Pancreas (tissue), 10 donors: ENCODE measurements around the gene SND1. TPM values are rescaled to one million over a fixed set of nuclear protein-coding genes. Genes with fewer than 3 reads are reported as not detected.

Experiments used
- ATAC-seq, 4 donors: fragments of 200-7000 bp; cut with Tn5 transposase; one replicate each; pipeline versions ENCODE4 v1.8.0 to v1.9.1; 2020; ENCODE audit warnings: mild to moderate bottlenecking in 4 of 4, moderate library complexity in 4 of 4
- DNase-seq, 6 donors: peaks; one replicate each; pipeline ENCODE4 v3.0.0-alpha.2; 2020
- FAIRE-seq: peaks from 2 replicates; lab custom pipeline; 2012; peaks lifted over from hg19 to GRCh38; lab: Jason Lieb, UNC
- H3K27ac ChIP-seq, 4 donors: fragments of 200-600 bp; sonication (generic); 1 replicate in 3 of 4; 2 replicates in 1 of 4; pipeline versions ENCODE4 v1.5.0 to v1.8.0; 2020
- H3K27me3 ChIP-seq, 4 donors: fragments of 200-600 bp; one replicate each; pipeline ENCODE4 v1.8.0; 2021
- H3K36me3 ChIP-seq, 3 donors: fragments of 200-600 bp; sonication (generic) in 1 of 3; one replicate each; pipeline versions ENCODE4 v1.5.0 to v1.8.0; 2020 to 2021
- H3K4me1 ChIP-seq, 3 donors: fragments of 200-600 bp; one replicate each; pipeline ENCODE4 v1.8.0; 2021
- H3K4me3 ChIP-seq, 4 donors: fragments of 200-600 bp; sonication (generic) in 2 of 4; one replicate each; pipeline versions ENCODE4 v1.5.0 to v1.8.0; 2020 to 2021
- H3K9me3 ChIP-seq, 4 donors: fragments of 200-600 bp; one replicate each; pipeline ENCODE4 v1.8.0; 2021
- WGBS, 2 donors: extraction: QIAGEN DNeasy Blood & Tissue Kit; methylation state at CpG; one replicate each; pipeline ENCODE4 v1.1.7; 2013; 5-methylcytosine and 5-hydroxymethylcytosine counted together
- intact Hi-C, 3 donors: fragments of 100-400 bp; cut with DNase I; formaldehyde crosslinking; loops; one replicate each; pipeline versions ENCODE4 v1.11.1 to v1.14.2; 2022
- polyA plus RNA-seq, 2 donors: library from polyadenylated mRNA; stranded (reverse); fragments of 200-250 nt; gene quantifications; one replicate each; pipeline ENCODE4 v1.2.3, GENCODE V29; 2013
- total RNA-seq, 6 donors: library from RNA; stranded (reverse); fragmentation: NEBNext Ultra II Directional in 4 of 6; extraction: Animal tissue kit (Norgen Biotek cat#: 25700) in 4 of 6; gene quantifications; one replicate each; pipeline versions ENCODE4 v1.2.1 to v1.2.4, GENCODE V29; 2021 to 2023
- TF ChIP-seq, protein P1 (sequence below), 4 donors: fragments of 200-600 bp; sonication (generic) in 3 of 4; IDR thresholded peaks; one replicate each; pipeline versions ENCODE4 v1.5.0 to v1.8.0; 2021; ENCODE audit warnings: antibody characterized with exemption in 4 of 4
- donor health status: healthy with polysubstance abuse.
- donor health status: DM: no; HTN: no; CAD: no; lungs with moderate emphysema.
- donor health status: DM: no; HTN: no; CAD: no.
- donor health status: control.
- donor health status: control.
- donor health status: Bipolar disorder and iron deficiency.
- donor health status: DM: yes; HTN: yes; CAD: no.
- donor health status: DM: no; HTN: no; CAD: no.
- donor health status: DM: no; HTN: no; CAD: no.
- donor health status: DM: yes; HTN: yes; CAD: no.

The SND1 gene
- total and polyA plus RNA-seq, 8 donors, result 84.1 to 308 (median 225) TPM

DNA sequence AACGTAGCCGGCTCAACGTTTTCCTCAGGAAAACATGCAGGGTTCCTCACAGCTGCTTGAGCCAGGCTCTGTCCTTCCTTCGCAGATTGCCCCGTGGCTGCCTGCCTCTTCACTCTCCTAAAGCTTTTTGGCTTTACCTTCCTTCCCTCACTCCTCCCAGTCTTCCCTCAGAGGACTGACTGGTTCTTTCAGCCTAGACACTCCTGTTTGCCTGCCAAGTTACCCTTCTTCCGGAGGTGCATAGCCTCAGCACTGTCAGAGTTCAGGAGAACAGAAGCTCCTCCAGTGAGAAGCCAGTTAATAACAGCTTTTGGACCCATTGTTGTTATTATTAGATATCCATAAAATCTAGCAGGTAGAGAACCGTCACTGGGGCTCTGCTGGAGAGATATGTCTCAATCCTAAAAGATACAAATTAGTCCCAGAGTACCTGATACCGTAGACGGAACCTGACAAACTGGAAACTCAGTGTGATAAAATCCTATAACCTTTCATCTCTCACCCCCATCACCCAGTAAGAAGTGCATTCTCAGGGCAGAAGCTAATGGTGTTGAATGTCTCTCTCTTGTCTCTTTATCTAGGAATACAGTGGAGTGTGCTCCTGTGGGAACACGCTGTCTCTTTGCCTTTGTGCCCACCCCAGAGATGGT lies 79.6 kb downstream of the SND1 start:
- no peak for DNase-seq
- 70 to 75% methylated on average over 10 of the region's 10 CpGs for WGBS, 2 donors
- FAIRE-seq, result no peak
- H3K27ac ChIP-seq, result no peak overlapping the region
- TF ChIP-seq, protein P1, sequence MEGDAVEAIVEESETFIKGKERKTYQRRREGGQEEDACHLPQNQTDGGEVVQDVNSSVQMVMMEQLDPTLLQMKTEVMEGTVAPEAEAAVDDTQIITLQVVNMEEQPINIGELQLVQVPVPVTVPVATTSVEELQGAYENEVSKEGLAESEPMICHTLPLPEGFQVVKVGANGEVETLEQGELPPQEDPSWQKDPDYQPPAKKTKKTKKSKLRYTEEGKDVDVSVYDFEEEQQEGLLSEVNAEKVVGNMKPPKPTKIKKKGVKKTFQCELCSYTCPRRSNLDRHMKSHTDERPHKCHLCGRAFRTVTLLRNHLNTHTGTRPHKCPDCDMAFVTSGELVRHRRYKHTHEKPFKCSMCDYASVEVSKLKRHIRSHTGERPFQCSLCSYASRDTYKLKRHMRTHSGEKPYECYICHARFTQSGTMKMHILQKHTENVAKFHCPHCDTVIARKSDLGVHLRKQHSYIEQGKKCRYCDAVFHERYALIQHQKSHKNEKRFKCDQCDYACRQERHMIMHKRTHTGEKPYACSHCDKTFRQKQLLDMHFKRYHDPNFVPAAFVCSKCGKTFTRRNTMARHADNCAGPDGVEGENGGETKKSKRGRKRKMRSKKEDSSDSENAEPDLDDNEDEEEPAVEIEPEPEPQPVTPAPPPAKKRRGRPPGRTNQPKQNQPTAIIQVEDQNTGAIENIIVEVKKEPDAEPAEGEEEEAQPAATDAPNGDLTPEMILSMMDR (IDR thresholded peaks at IDR 0.05), result no peak
- H3K4me3 ChIP-seq, result no peak overlapping the region
- H3K4me1 ChIP-seq, result peaks cover 0 to 6% (median 0%) of the 10 kb centered on the region in 3 donors
- ATAC-seq, result no peak
- intact Hi-C loops, result no loop called here
- no peaks in the 10 kb centered on the region for H3K9me3 ChIP-seq
- no peaks in the 10 kb centered on the region for H3K27me3 ChIP-seq
- H3K36me3 ChIP-seq, result peaks cover 0 to 9% (median 7%) of the 10 kb centered on the region in 3 donors

DNA sequence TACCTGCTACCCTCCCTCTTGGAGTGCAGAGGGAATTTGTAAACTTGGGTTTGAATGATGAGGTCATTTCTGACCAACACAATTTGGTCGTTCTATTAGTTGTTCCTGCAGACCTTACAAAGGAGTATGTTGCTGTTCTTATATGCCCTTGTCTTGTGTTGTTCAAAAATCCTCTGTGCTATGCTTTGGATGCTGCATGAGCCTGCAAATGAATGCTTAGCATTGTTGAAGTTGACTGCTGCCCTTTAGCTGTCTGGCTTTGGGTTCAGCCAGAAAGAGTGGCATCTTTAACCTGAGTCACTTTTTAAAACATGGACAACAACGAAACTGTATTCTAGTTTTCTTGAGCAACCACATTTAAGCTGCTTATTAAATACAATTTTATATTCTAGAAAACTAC lies 80.3 kb downstream of the SND1 start:
- ATAC-seq (no peak), FAIRE-seq (no peak), DNase-seq (no peak)
- Histone ChIP-seq H3K4me1 (peaks cover 0 to 6% (median 0%) of the 10 kb centered on the region in 3 donors), H3K27ac (no peak overlapping the region), H3K27me3 (no peaks in the 10 kb centered on the region), H3K4me3 (no peak overlapping the region), H3K9me3 (no peaks in the 10 kb centered on the region), H3K36me3 (peaks cover 0 to 9% (median 7%) of the 10 kb centered on the region in 3 donors)
- TF ChIP-seq, protein P1 (IDR thresholded peaks at IDR 0.05), result no peak
- WGBS, 2 donors, result 75 to 83% methylated on average over 2 of the region's 2 CpGs
- intact Hi-C loops, result no loop called here

DNA sequence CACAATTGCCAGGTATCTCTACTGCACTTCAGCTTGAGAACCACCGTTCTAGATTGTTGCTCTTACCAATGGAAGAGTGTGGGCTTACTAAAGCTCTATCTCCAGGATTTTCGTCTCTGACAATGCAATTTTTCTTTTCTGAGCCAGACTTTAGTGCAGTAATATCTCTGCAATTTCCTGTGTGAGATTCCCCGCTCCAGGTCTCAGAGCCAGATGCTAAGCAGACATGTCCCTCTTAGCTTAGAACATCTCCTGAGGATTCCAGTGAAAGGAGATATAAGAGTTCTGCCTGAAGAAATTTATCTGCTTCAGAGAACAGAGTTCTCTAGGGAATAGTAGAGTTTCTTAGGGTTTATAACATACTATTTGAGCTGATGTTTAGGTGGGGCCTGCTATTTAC lies 82.0 kb downstream of the SND1 start:
- no peaks in the 10 kb centered on the region for H3K27me3 ChIP-seq
- 76 to 84% methylated on average over 3 of the region's 3 CpGs for WGBS, 2 donors
- H3K36me3 ChIP-seq, result peaks cover 0 to 9% (median 7%) of the 10 kb centered on the region in 3 donors
- H3K4me1 ChIP-seq, result peaks cover 0 to 6% (median 0%) of the 10 kb centered on the region in 3 donors
- ATAC-seq (no peak), FAIRE-seq (no peak), DNase-seq (no peak)
- intact Hi-C loops, result no loop called here
- no peak overlapping the region for H3K4me3 ChIP-seq
- H3K27ac ChIP-seq, result no peak overlapping the region
- no peaks in the 10 kb centered on the region for H3K9me3 ChIP-seq
- TF ChIP-seq, protein P1 (IDR thresholded peaks at IDR 0.05), result no peak

DNA sequence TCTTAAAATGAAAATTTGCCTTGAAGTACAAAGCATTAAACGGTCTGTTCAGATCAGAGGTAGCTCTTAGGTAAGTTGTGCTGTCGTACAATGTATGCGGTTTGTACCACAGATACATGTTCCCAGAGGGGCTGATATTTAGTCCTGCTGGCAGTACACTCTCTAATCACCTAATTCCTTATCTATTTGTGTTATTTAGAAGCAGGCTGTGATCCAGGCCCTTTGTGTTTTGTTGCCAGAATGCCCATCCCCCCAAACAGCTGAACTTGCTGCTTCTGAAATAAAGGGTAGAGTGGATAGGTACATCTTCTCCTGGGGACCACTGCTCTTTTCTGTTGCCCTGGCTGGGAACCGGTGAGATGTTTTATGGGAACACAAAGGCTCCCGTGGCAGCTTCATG lies 84.5 kb downstream of the SND1 start:
- 38 to 40% methylated on average over 5 of the region's 5 CpGs for WGBS, 2 donors
- Histone ChIP-seq H3K4me3 (no peak overlapping the region), H3K9me3 (no peaks in the 10 kb centered on the region), H3K27ac (no peak overlapping the region), H3K27me3 (no peaks in the 10 kb centered on the region), H3K4me1 (peaks cover 0 to 6% (median 0%) of the 10 kb centered on the region in 3 donors), H3K36me3 (peaks cover 0 to 9% (median 3%) of the 10 kb centered on the region in 3 donors)
- DNase-seq (no peak), ATAC-seq (peak in 2 of 4 donors; percentile 34 to 60), FAIRE-seq (no peak)
- intact Hi-C loops, result no loop called here
- TF ChIP-seq, protein P1 (IDR thresholded peaks at IDR 0.05), result no peak

DNA sequence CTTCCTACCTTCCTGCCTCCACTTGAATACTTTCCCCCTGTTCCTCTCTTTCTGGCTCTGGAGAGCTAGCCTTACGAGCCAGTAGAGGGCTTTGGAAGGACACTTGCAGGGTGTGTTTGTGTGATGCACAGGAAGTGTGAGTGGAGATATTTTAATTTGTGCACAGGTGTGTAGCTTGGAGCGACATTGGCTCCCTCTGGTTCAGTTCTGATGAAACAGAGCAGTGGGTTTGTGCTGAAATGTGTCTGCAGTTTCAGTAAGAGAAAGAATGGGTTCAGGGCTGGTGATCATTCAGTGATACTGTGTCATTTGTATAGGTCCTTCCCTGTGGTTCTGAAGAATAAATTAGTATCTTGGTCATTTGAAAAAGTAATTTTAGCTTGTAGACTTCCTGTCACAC lies 86.9 kb downstream of the SND1 start:
- intact Hi-C loops, result no loop called here

More for the DNA sequence above, 86.9 kb downstream of the SND1 start:
- Histone ChIP-seq H3K36me3 (no peaks in the 10 kb centered on the region), H3K27ac (no peak overlapping the region), H3K9me3 (no peaks in the 10 kb centered on the region), H3K4me3 (no peak overlapping the region), H3K27me3 (no peaks in the 10 kb centered on the region), H3K4me1 (peaks cover 0 to 6% (median 0%) of the 10 kb centered on the region in 3 donors)
- ATAC-seq, result no peak
- DNase-seq, result no peak
- 87 to 92% methylated on average over 2 of the region's 2 CpGs for WGBS, 2 donors
- TF ChIP-seq, protein P1 (IDR thresholded peaks at IDR 0.05), result no peak
- FAIRE-seq, result no peak
